Hepatocyte (in vitro differentiated cells): ENCODE measurements around the gene SNAPC5.

Experiments used
- EZH2 ChIP-seq: fragments of 200-600 bp; sonication (generic); IDR thresholded peaks from 2 replicates; pipeline ENCODE4 v1.6.1; 2016; ENCODE audit warnings: antibody characterized with exemption, mild to moderate bottlenecking, borderline replicate concordance
- EZH2phosphoT487 ChIP-seq: fragments of 200-600 bp; sonication (generic); IDR thresholded peaks from one replicate; pipeline ENCODE4 v1.6.1; 2018; ENCODE audit warnings: antibody characterized with exemption, mild to moderate bottlenecking, low read depth, moderate library complexity; ENCODE audit not compliant: unreplicated experiment, severe bottlenecking
- TF ChIP-seq, protein P1 (sequence below): fragments of 200-600 bp; sonication (generic); IDR thresholded peaks from 2 replicates; pipeline ENCODE4 v1.5.1; 2016; ENCODE audit warnings: antibody characterized with exemption, mild to moderate bottlenecking; ENCODE audit not compliant: poor library complexity

DNA sequence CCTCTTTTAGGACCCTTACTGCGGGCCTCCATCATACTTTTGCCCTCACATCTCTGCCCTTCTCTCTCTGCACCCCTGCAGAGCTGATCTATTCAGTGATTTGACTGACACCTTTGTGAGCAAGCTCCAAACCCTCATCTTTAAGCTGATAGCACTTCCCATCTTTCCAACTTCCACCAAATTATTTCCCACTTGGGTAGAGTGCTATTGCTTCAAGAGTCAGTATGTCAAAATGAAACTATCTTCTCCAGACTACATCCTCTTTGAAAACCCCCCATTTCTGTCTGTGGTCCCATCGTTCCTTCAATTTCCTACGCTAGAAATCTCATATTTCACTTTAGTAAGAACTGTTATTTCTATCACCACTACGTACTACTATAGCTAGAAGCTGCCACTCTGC, 27.3 kb upstream of the SNAPC5 start:
- TF ChIP-seq EZH2 (no peak), EZH2phosphoT487 (no peak)
- TF ChIP-seq, protein P1, sequence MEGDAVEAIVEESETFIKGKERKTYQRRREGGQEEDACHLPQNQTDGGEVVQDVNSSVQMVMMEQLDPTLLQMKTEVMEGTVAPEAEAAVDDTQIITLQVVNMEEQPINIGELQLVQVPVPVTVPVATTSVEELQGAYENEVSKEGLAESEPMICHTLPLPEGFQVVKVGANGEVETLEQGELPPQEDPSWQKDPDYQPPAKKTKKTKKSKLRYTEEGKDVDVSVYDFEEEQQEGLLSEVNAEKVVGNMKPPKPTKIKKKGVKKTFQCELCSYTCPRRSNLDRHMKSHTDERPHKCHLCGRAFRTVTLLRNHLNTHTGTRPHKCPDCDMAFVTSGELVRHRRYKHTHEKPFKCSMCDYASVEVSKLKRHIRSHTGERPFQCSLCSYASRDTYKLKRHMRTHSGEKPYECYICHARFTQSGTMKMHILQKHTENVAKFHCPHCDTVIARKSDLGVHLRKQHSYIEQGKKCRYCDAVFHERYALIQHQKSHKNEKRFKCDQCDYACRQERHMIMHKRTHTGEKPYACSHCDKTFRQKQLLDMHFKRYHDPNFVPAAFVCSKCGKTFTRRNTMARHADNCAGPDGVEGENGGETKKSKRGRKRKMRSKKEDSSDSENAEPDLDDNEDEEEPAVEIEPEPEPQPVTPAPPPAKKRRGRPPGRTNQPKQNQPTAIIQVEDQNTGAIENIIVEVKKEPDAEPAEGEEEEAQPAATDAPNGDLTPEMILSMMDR = no peak
